SK-N-SH (cell line): ENCODE measurements around the gene BNC2.

ENCODE experiments used
- NFIC ChIP-seq: IDR thresholded peaks from 2 replicates; pipeline ENCODE4 v1.4.0; 2012; ENCODE audit warnings: borderline replicate concordance
- SIN3A ChIP-seq: IDR thresholded peaks from 2 replicates; pipeline ENCODE4 v1.6.1; 2012; ENCODE audit warnings: low read depth, mild to moderate bottlenecking, low read length, moderate library complexity, borderline replicate concordance
- SMC3 ChIP-seq: IDR thresholded peaks from 2 replicates; pipeline ENCODE4 v1.6.1; 2012; ENCODE audit warnings: low read depth, low read length, improper control_type of control experiment
- TF ChIP-seq, protein P1 (sequence below): fragments of 200-600 bp; sonication (generic); IDR thresholded peaks from 2 replicates; pipeline ENCODE4 v1.6.1; 2017; ENCODE audit warnings: antibody characterized with exemption, mild to moderate bottlenecking, moderate library complexity

DNA sequence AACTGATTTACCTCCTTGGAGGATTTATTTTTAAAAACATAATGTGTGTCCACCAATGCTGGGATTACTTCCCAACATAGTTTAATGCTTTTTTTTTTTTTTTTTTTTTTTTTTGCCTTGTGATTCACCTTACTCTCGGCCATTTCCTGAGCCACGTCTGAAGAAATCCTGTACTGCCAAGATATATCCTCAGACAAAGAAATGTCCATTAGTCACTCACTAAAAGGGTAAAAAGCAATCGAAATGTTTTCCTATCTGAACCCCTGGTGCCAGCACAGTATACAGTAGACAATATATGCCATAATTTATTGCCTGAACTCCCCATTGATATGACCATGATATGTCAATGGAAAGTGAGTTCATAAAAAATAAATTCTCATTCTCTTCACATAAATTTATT, 344.1 kb downstream of the BNC2 start:
- TF ChIP-seq, protein P1, sequence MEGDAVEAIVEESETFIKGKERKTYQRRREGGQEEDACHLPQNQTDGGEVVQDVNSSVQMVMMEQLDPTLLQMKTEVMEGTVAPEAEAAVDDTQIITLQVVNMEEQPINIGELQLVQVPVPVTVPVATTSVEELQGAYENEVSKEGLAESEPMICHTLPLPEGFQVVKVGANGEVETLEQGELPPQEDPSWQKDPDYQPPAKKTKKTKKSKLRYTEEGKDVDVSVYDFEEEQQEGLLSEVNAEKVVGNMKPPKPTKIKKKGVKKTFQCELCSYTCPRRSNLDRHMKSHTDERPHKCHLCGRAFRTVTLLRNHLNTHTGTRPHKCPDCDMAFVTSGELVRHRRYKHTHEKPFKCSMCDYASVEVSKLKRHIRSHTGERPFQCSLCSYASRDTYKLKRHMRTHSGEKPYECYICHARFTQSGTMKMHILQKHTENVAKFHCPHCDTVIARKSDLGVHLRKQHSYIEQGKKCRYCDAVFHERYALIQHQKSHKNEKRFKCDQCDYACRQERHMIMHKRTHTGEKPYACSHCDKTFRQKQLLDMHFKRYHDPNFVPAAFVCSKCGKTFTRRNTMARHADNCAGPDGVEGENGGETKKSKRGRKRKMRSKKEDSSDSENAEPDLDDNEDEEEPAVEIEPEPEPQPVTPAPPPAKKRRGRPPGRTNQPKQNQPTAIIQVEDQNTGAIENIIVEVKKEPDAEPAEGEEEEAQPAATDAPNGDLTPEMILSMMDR: no peak
- TF ChIP-seq NFIC (no peak; the same call in 1 of the 2 replicates), SIN3A (no peak), SMC3 (no peak)
